Stimulated activated CD4-positive, alpha-beta T cell treated with anti-CD3 and anti-CD28 coated beads, Interleukin-15, amount 100 ng/mL, for 24 hours (primary cell): Measurements from ENCODE around the gene MAGEE1.

ENCODE experiments used
- DNase-seq: peaks from one replicate; pipeline ENCODE4 v3.0.0-alpha.2; 2020

Gene MAGEE1

GRCh38 chrX:76427560-76428242 lies at the start of gene MAGEE1:
TSS of gene MAGEE1 (plus strand) at chrX:76427710. CDS start at chrX:76427931, 221 bp downstream.
- DNase-seq = peak; percentile 84

DNA sequence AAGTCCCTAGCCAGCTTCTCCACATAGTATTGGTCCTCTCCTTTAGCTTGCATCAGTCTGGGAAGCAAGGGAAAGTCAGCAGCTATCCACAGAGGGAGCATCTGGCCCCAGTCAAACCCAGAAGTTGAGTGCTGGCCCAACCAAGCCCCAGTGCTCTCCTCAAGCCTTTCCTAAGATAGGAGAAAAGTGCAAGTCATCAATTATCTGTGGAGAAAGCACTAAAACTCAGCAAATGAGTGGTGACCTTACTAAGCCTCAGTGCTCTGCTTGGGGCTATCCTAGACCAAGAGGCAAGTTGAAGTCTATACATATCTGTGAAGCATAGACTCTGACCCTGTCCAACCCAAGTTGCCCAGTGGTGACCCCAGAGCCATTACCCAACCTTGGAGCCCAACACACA lies 28.5 kb upstream of the MAGEE1 start:
- no peak for DNase-seq

DNA sequence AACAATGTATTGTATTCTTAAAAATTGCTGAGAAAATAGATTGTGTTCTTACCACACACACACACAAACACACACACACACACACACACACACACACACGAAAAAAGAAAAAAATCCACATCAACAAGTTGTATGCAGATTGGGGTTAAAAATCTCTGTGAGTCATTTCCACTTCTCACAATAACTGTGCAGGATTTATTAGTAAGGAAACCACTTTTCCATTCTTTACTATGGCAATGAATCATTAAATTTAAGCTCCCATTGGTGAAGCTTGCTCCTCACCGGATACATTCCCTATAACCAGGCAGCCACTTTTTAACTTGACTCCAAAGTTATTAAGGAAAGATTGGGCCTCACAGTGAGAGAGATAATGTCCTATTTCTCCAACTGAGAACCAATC lies 19.7 kb upstream of the MAGEE1 start:
- DNase-seq = no peak

GRCh38 chrX:76420237-76420636 lies 7.3 kb upstream of the MAGEE1 start:
- no peak for DNase-seq

DNA sequence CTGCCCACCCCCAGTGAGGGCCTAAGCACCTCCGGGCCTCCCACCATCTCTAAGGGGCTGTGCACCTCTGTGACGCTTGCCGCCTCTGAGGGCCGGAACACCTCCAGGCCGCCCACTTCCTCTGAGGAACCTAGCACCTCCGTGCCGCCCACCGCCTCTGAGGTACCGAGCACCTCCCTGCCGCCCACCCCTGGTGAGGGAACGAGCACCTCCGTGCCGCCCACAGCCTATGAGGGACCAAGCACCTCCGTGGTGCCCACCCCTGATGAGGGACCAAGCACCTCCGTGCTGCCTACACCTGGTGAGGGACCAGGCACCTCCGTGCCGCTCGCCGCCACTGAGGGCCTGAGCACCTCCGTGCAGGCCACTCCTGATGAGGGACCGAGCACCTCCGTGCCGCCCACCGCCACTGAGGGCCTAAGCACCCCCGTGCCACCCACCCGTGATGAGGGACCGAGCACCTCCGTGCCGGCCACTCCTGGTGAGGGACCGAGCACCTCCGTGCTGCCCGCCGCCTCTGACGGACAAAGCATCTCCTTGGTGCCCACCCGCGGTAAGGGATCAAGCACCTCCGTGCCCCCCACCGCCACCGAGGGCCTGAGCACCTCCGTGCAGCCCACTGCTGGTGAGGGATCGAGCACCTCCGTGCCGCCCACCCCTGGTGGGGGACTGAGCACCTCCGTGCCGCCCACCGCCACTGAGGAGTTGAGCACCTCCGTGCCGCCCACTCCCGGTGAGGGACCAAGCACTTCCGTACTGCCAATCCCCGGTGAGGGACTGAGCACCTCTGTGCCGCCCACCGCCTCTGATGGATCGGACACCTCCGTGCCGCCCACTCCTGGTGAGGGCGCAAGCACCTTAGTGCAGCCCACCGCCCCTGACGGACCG lies 977 bp downstream of the MAGEE1 start:
- peak; percentile 39 for DNase-seq

DNA sequence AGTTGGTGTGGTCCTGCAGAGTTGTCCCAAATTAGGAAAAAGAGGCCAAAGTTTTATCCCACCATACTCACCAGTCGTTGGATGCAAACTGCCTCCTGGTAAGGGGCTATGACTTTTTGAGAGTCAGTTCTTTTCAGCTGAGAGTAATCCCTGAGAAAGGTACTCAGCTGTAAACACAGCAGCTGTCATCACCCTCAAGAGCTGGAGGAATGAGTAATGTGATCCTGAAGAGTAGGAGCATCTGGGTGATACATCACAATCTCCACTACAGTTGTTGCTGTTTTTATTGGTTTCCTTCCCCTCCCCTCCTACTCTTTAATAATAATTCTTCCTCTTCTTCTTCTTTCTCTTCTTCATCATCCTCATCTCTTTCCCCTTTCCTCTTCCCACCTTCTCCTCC lies 5.7 kb downstream of the MAGEE1 start:
- no peak for DNase-seq

- no peak for DNase-seq
These were observed 6.7 kb downstream of the MAGEE1 start for GRCh38 chrX:76434103-76434741.

- DNase-seq = no peak
These were observed 11.7 kb downstream of the MAGEE1 start for GRCh38 chrX:76439188-76439587.

GRCh38 chrX:76453737-76454406 lies 26.4 kb downstream of the MAGEE1 start:
- no peak for DNase-seq

- no peak for DNase-seq
These were observed 27.0 kb downstream of the MAGEE1 start for GRCh38 chrX:76454456-76454927.

DNA sequence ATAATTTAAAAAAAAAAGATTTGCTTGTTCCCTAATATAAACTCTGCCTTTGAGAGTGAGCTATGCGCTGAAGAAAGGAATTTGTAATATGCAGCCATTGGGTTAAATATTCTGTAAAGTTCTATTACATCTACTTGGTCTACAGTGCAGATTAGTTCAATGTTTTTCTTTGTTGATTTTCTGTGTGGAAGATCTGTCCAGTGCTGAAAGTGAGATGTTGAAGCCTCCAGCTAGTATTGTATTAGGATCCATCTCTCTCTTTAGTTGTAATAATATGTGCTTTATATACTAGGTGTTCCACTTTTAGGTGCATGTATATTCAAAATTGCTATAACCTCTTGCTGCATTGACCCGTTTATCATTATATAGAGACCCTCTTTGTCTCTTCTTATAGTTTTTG lies 49.8 kb downstream of the MAGEE1 start:
- no peak for DNase-seq
